Activated B cell treated with CpG ODN at 0.5 μM for 24 hours (primary cell): Measurements from ENCODE around the gene HOMER1. TPM values are rescaled to one million over a fixed set of nuclear protein-coding genes. Genes with fewer than 3 reads are reported as not detected.

Experiments
- ATAC-seq: fragments of 200-7000 bp; cut with Tn5 transposase; one replicate; pipeline ENCODE4 v1.10.0; 2021; ENCODE audit warnings: low read depth, mild to moderate bottlenecking, moderate library complexity
- CTCF ChIA-PET: fragments of 350-600 bp; sonication (Branson Sonifier 250); formaldehyde crosslinking; loops from one replicate; lab custom pipeline; 2021; ENCODE audit warnings: antibody characterized with exemption; lab: Charles Lee
- POLR2A ChIA-PET: fragments of 350-600 bp; sonication (Branson Sonifier 250); formaldehyde crosslinking; loops from one replicate; lab custom pipeline; 2021; ENCODE audit warnings: antibody characterized with exemption; lab: Charles Lee
- DNase-seq: peaks from one replicate; pipeline ENCODE4 v3.0.0; 2022
- H3K27ac Mint-ChIP-seq: one replicate; pipeline ENCODE4 v1.8.0; 2020; ENCODE audit warnings: mixed read lengths
- H3K27me3 Mint-ChIP-seq: one replicate; pipeline ENCODE4 v1.8.0; 2021; ENCODE audit warnings: mixed read lengths
- H3K36me3 Mint-ChIP-seq: one replicate; pipeline ENCODE4 v1.8.0; 2021; ENCODE audit warnings: low read depth, mixed read lengths
- H3K4me1 Mint-ChIP-seq: one replicate; pipeline ENCODE4 v1.8.0; 2021; ENCODE audit warnings: mixed read lengths
- H3K4me3 Mint-ChIP-seq: one replicate; pipeline ENCODE4 v1.8.0; 2020; ENCODE audit warnings: mild to moderate bottlenecking, mixed read lengths
- H3K9me3 Mint-ChIP-seq: one replicate; pipeline ENCODE4 v1.8.0; 2020; ENCODE audit warnings: mixed read lengths
- intact Hi-C: fragments of 100-400 bp; cut with micrococcal nuclease; formaldehyde crosslinking; loops from one replicate; pipeline ENCODE4 v1.15.1; 2024
- total RNA-seq: library from RNA; stranded (reverse); gene quantifications from 2 replicates; pipeline ENCODE4 v1.2.3, GENCODE V29; 2022
- TF ChIP-seq, protein P1 (sequence below): fragments of 200-600 bp; IDR thresholded peaks from one replicate; pipeline ENCODE4 v1.8.0; 2022; ENCODE audit warnings: antibody characterized with exemption, mild to moderate bottlenecking

Gene HOMER1, protein sequence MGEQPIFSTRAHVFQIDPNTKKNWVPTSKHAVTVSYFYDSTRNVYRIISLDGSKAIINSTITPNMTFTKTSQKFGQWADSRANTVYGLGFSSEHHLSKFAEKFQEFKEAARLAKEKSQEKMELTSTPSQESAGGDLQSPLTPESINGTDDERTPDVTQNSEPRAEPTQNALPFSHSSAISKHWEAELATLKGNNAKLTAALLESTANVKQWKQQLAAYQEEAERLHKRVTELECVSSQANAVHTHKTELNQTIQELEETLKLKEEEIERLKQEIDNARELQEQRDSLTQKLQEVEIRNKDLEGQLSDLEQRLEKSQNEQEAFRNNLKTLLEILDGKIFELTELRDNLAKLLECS
- total RNA-seq, result 3.2 and 4.2 TPM in 2 replicates

DNA sequence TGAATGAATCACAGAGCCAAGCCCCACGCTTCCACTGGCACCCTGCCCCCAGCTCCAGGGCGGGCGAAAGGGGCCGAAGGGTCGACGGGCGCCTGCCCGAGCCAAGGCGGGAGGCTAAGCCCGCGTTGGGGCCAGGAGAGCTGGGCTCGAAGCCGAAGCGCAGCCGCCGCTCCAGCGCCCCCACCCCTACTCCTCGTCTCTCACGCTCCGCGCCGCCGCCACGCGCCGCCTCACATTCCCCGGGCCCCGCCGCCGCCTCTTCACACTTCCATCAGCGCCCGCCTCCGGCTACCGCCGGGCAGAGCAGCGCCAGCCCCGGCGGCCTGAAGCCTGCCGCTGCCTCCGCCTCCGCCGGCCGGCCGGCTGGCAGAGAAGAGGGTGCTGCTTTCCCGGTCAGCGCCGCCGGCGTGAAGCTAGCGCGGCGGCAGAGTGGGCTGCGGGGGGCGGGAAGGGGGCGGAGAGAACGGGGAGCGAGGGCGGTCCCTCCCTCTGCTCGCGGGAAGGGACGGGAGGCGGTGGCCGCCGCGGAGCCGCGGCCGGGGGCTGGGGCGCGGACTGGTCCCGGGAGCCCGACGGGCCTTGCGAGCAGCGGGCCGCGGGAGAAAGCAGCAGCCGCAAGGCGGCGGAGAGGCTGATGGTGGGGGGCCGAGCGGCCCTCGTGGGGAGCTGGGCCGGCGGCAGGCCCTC, at the start of gene HOMER1:
Gene HOMER1, minus strand, starts transcription at position 431 of the 687 bp plus-strand sequence. CDS start 1,360 bp downstream, outside the sequence.
- TF ChIP-seq, protein P1, sequence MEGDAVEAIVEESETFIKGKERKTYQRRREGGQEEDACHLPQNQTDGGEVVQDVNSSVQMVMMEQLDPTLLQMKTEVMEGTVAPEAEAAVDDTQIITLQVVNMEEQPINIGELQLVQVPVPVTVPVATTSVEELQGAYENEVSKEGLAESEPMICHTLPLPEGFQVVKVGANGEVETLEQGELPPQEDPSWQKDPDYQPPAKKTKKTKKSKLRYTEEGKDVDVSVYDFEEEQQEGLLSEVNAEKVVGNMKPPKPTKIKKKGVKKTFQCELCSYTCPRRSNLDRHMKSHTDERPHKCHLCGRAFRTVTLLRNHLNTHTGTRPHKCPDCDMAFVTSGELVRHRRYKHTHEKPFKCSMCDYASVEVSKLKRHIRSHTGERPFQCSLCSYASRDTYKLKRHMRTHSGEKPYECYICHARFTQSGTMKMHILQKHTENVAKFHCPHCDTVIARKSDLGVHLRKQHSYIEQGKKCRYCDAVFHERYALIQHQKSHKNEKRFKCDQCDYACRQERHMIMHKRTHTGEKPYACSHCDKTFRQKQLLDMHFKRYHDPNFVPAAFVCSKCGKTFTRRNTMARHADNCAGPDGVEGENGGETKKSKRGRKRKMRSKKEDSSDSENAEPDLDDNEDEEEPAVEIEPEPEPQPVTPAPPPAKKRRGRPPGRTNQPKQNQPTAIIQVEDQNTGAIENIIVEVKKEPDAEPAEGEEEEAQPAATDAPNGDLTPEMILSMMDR, result no peak
- intact Hi-C loops, result loop anchor here (1.0 to 10.0 kb wide), 12 partner anchors 98 to 1882 kb away; partner anchors contain the start of genes AP3B1, ARSB, DHFR and JMY
- peak; percentile 75 for DNase-seq
- Mint-ChIP-seq H3K27ac (peak within 1 kb of the TSS; percentile 89), H3K36me3 (peaks cover 4% of the 10 kb centered on the region), H3K9me3 (no peaks in the 10 kb centered on the region), H3K27me3 (peaks cover 24% of the 10 kb centered on the region), H3K4me3 (peak within 1 kb of the TSS; percentile 91), H3K4me1 (peaks cover 28% of the 10 kb centered on the region)
- ChIA-PET POLR2A (interaction anchor here (0.5 to 2.2 kb wide), 12 partner anchors 9 to 1881 kb away, joined by 3 to 14 read pairs (median 4); partner anchors contain the start of genes ARSB, DHFR, MSH3 and TENT2), CTCF (interaction anchor here (0.6 kb wide), 1 partner anchor 44 kb away, joined by 4 read pairs; no protein-coding TSS in a partner anchor)
- peak; percentile 71 for ATAC-seq

DNA sequence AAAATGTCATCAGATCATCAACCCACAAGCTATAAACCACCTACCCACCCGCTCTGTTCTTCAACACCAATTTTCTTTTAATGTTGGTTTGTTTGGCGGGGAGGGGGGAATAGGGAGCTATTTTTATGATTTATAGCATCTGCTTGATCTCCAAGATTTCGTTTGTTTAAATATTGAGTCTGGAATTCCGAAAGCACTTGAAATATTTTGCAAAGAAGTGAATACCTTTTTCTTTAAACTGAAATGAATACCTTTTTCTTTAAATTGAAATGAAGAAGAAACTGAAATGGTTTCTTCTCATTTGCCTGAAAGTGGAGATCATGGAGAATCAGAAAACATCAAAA, 49.3 kb upstream of the HOMER1 start:
- ChIA-PET POLR2A (no interaction called here), CTCF (no interaction called here)
- Mint-ChIP-seq H3K27me3 (peaks cover 5% of the 10 kb centered on the region), H3K4me3 (no peak overlapping the region), H3K27ac (no peak overlapping the region), H3K36me3 (no peaks in the 10 kb centered on the region), H3K4me1 (peaks cover 20% of the 10 kb centered on the region), H3K9me3 (no peaks in the 10 kb centered on the region)
- ATAC-seq (no peak), DNase-seq (no peak)
- intact Hi-C loops, result no loop called here
- TF ChIP-seq, protein P1, result no peak

DNA sequence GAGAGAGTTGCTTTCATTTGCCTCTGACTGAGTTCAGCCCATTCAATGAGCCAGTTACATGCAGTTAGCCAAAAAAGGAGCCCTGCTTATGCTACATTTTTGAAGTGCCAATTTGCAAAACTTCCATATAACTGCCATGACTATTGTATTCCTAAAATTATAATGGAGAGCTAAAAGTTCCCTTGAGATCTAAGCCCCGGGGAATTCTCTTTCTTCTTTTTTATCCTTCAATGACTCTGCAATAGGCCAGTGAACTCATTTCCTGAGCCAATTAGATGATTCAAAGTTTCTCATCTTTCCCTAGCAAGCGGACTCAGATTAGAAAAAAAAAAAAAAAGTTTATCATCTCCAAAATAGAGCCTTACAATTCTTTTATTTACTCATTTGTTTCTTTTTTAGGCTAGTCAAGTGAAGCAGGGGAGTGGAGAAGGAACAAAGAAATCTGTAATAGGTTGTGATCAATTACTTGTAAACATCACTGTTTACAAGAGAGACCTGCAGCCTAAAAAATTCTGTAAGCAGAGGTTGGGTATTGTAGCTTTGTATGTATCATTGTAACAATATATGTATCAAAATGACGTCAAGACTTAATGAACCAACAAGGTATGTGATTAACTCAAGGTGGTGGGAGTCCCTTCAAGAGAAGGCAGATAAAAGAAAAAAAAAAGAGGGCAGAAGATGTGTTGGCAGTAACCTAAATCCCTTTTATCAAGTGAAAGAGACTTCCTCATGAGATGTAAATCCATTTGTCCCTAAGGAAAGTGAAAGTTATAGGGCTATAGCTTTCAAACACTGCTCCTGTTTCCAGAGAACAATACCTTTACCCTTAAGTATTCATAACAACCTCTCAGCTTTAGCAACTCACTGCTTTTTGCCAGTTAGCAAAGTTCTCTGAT, 48.7 kb upstream of the HOMER1 start:
- peaks cover 5% of the 10 kb centered on the region for H3K27me3 Mint-ChIP-seq
- ChIA-PET CTCF (no interaction called here), POLR2A (no interaction called here)
- peaks cover 20% of the 10 kb centered on the region for H3K4me1 Mint-ChIP-seq
- no peak overlapping the region for H3K27ac Mint-ChIP-seq
- ATAC-seq (no peak), DNase-seq (no peak)
- intact Hi-C loops, result no loop called here
- no peaks in the 10 kb centered on the region for H3K9me3 Mint-ChIP-seq
- H3K36me3 Mint-ChIP-seq, result no peaks in the 10 kb centered on the region
- TF ChIP-seq, protein P1, result no peak
- no peak overlapping the region for H3K4me3 Mint-ChIP-seq

DNA sequence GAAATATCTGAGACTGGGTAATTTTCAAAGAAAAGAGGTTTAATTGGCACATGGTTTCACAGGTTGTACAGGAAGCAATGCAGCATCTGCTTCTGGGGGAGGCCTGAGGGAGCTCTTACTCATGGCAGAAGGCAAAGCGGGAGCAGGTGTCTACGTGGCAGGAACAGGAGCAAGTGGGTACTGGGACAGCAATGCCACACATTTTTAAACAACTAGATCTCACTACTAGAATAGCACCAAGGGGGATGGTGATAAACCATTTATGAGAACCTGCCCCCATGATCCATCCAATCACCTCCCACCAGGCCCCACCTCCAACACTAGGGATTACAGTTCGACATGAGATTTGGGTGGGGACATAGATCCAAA, 47.6 kb upstream of the HOMER1 start:
- intact Hi-C loops, result no loop called here
- peak overlapping the region; percentile 65 for H3K27ac Mint-ChIP-seq
- H3K27me3 Mint-ChIP-seq, result peaks cover 5% of the 10 kb centered on the region
- no peak overlapping the region for H3K4me3 Mint-ChIP-seq
- no peak for ATAC-seq
- no peak for DNase-seq
- H3K36me3 Mint-ChIP-seq, result no peaks in the 10 kb centered on the region
- ChIA-PET CTCF (interaction anchor here (1.2 to 1.4 kb wide), 2 partner anchors 296 to 298 kb away, joined by 3 to 4 read pairs; no protein-coding TSS in a partner anchor), POLR2A (interaction anchor here (1.2 kb wide), 1 partner anchor 47 kb away, joined by 6 read pairs; the partner anchor contains the start of gene HOMER1)
- H3K4me1 Mint-ChIP-seq, result peaks cover 20% of the 10 kb centered on the region
- TF ChIP-seq, protein P1, result no peak
- H3K9me3 Mint-ChIP-seq, result no peaks in the 10 kb centered on the region
